DND-41 (cell line): ENCODE data around the gene CD55.
"Not testable (repeated sequence)": the region's sequence is repeated elsewhere in the genome, so short reads cannot be mapped to it uniquely, and the experiment has no call there.

Experiments used
- ATAC-seq: fragments of 200-7000 bp; cut with Tn5 transposase; 3 replicates; pipeline ENCODE4 v1.9.1; 2021; ENCODE audit warnings: low read depth; ENCODE audit not compliant: insufficient read depth
- DNase-seq: peaks from one replicate; pipeline ENCODE4 v3.0.0-alpha.2; 2020
- H2AFZ ChIP-seq: 2 replicates; pipeline ENCODE4 v1.6.0; 2012; ENCODE audit warnings: low read depth, low read length
- H3K27ac ChIP-seq: 2 replicates; pipeline ENCODE4 v1.5.1; 2012; ENCODE audit warnings: low read length, inconsistent platforms
- H3K27me3 ChIP-seq: fragments of 200-600 bp; sonication (generic); 2 replicates; pipeline ENCODE4 v1.6.0; 2012; ENCODE audit warnings: low read length, mild to moderate bottlenecking, inconsistent platforms; ENCODE audit not compliant: insufficient read depth, poor library complexity
- H3K36me3 ChIP-seq: 2 replicates; pipeline ENCODE4 v1.5.1; 2012; ENCODE audit warnings: low read length, inconsistent platforms; ENCODE audit not compliant: insufficient read depth
- H3K4me1 ChIP-seq: 2 replicates; pipeline ENCODE4 v1.5.1; 2012; ENCODE audit warnings: mild to moderate bottlenecking, low read length; ENCODE audit not compliant: insufficient read depth
- H3K4me2 ChIP-seq: 2 replicates; pipeline ENCODE4 v1.6.0; 2012; ENCODE audit warnings: mild to moderate bottlenecking, moderate library complexity, low read length, inconsistent platforms; ENCODE audit not compliant: insufficient read depth
- H3K4me3 ChIP-seq, 2 experiments: fragments of 200-600 bp in 1 of 2; shearing (Covaris generic) in 1 of 2; 2 replicates each; pipeline ENCODE4 v1.5.1; 2012 to 2016; ENCODE audit warnings: inconsistent platforms in 2 of 2, low read length in 2 of 2, mild to moderate bottlenecking in 2 of 2, low read depth in 1 of 2, moderate library complexity in 1 of 2
- H3K79me2 ChIP-seq: 2 replicates; pipeline ENCODE4 v1.6.0; 2012; ENCODE audit warnings: low read length, inconsistent platforms; ENCODE audit not compliant: insufficient read depth
- H3K9ac ChIP-seq: 2 replicates; pipeline ENCODE4 v1.6.0; 2012; ENCODE audit warnings: low read depth, mild to moderate bottlenecking, inconsistent platforms, low read length, moderate library complexity
- H3K9me3 ChIP-seq: 2 replicates; pipeline ENCODE4 v1.5.1; 2012; ENCODE audit warnings: low read length, moderate library complexity, mild to moderate bottlenecking, inconsistent platforms; ENCODE audit not compliant: insufficient read depth, severe bottlenecking
- H4K20me1 ChIP-seq: 2 replicates; pipeline ENCODE4 v1.6.0; 2012; ENCODE audit warnings: low read length; ENCODE audit not compliant: insufficient read depth
- CTCF ChIP-seq: IDR thresholded peaks from 2 replicates; pipeline ENCODE4 v1.5.1; 2012; ENCODE audit warnings: borderline replicate concordance, low read length, moderate library complexity, mild to moderate bottlenecking; ENCODE audit not compliant: poor library complexity, severe bottlenecking; ENCODE audit errors: extremely low read depth
- EZH2 ChIP-seq: IDR thresholded peaks from 3 replicates; pipeline ENCODE4 v1.6.1; 2012; ENCODE audit warnings: borderline replicate concordance, low read depth, mild to moderate bottlenecking, moderate library complexity, low read length, inconsistent platforms; ENCODE audit not compliant: severe bottlenecking

The CD55 gene

GRCh38 chr1:207319199-207319598, 2.3 kb upstream of the CD55 start:
- Histone ChIP-seq H3K4me3 (no peak overlapping the region), H3K79me2 (no peaks in the 10 kb centered on the region), H3K27ac (no peak overlapping the region), H2AFZ (no peak overlapping the region), H3K36me3 (no peaks in the 10 kb centered on the region), H4K20me1 (no peaks in the 10 kb centered on the region), H3K9me3 (no peaks in the 10 kb centered on the region), H3K27me3 (peaks cover 35% of the 10 kb centered on the region), H3K4me2 (no peak overlapping the region), H3K9ac (no peak overlapping the region), H3K4me1 (peaks cover 20% of the 10 kb centered on the region)
- ATAC-seq (no peak), DNase-seq (no peak)
- TF ChIP-seq CTCF (no peak), EZH2 (no peak)

- peaks cover 30% of the 10 kb centered on the region for H3K27me3 ChIP-seq
- not testable (repeated sequence) for H3K27ac ChIP-seq, H3K4me2 ChIP-seq, H3K4me3 ChIP-seq, DNase-seq, H3K79me2 ChIP-seq, H3K9ac ChIP-seq, H3K36me3 ChIP-seq, H4K20me1 ChIP-seq, ATAC-seq, H2AFZ ChIP-seq, H3K9me3 ChIP-seq
- peaks cover 20% of the 10 kb centered on the region for H3K4me1 ChIP-seq
Observed at GRCh38 chr1:207320105-207320504, 1.4 kb upstream of the CD55 start.

GRCh38 chr1:207321790-207322645, 540 bp downstream of the CD55 start:
- peak overlapping the region; percentile 64 for H3K9ac ChIP-seq
- DNase-seq (no peak), ATAC-seq (no peak)
- peak overlapping the region; percentile 89 for H3K4me2 ChIP-seq
- no peaks in the 10 kb centered on the region for H3K36me3 ChIP-seq
- no peaks in the 10 kb centered on the region for H3K79me2 ChIP-seq
- H4K20me1 ChIP-seq = no peaks in the 10 kb centered on the region
- peak overlapping the region; percentile 21 to 62 for H3K4me3 ChIP-seq
- H3K27me3 ChIP-seq = peaks cover 30% of the 10 kb centered on the region
- peaks cover 20% of the 10 kb centered on the region for H3K4me1 ChIP-seq
- H3K27ac ChIP-seq = peak overlapping the region; percentile 17; the same call in 1 of the 2 replicates
- no peak for TF ChIP-seq CTCF
- TF ChIP-seq EZH2 = peak; percentile 92
- H2AFZ ChIP-seq = peak overlapping the region; percentile 68
- no peaks in the 10 kb centered on the region for H3K9me3 ChIP-seq

- no peak for ATAC-seq
Observed at GRCh38 chr1:207323425-207324225, 2.1 kb downstream of the CD55 start.

More at GRCh38 chr1:207323425-207324225, 2.1 kb downstream of the CD55 start:
- Histone ChIP-seq H3K9ac (no peak overlapping the region), H3K36me3 (no peaks in the 10 kb centered on the region), H3K27ac (no peak overlapping the region), H3K4me2 (no peak overlapping the region), H3K4me1 (peaks cover 20% of the 10 kb centered on the region), H3K79me2 (no peaks in the 10 kb centered on the region), H3K9me3 (no peaks in the 10 kb centered on the region), H4K20me1 (no peaks in the 10 kb centered on the region), H3K27me3 (peaks cover 27% of the 10 kb centered on the region), H3K4me3 (no peak overlapping the region), H2AFZ (no peak overlapping the region)
- DNase-seq = no peak
- TF ChIP-seq CTCF (no peak), EZH2 (no peak)
